Hepatocyte (in vitro differentiated cells): ENCODE results near the gene PROX2.

Experiments
- CTCF ChIP-seq: fragments of 200-600 bp; sonication (generic); IDR thresholded peaks from 2 replicates; pipeline ENCODE4 v1.5.1; 2016; ENCODE audit warnings: antibody characterized with exemption, mild to moderate bottlenecking; ENCODE audit not compliant: poor library complexity
- EZH2 ChIP-seq: fragments of 200-600 bp; sonication (generic); IDR thresholded peaks from 2 replicates; pipeline ENCODE4 v1.6.1; 2016; ENCODE audit warnings: antibody characterized with exemption, mild to moderate bottlenecking, borderline replicate concordance
- EZH2phosphoT487 ChIP-seq: fragments of 200-600 bp; sonication (generic); IDR thresholded peaks from one replicate; pipeline ENCODE4 v1.6.1; 2018; ENCODE audit warnings: antibody characterized with exemption, mild to moderate bottlenecking, low read depth, moderate library complexity; ENCODE audit not compliant: unreplicated experiment, severe bottlenecking

- no peak for TF ChIP-seq CTCF
- TF ChIP-seq EZH2, result no peak
- no peak for TF ChIP-seq EZH2phosphoT487
These were observed 39.5 kb downstream of the PROX2 start for GRCh38 chr14:74836251-74836960.
